ENCODE results near the gene CAD.

DNA sequence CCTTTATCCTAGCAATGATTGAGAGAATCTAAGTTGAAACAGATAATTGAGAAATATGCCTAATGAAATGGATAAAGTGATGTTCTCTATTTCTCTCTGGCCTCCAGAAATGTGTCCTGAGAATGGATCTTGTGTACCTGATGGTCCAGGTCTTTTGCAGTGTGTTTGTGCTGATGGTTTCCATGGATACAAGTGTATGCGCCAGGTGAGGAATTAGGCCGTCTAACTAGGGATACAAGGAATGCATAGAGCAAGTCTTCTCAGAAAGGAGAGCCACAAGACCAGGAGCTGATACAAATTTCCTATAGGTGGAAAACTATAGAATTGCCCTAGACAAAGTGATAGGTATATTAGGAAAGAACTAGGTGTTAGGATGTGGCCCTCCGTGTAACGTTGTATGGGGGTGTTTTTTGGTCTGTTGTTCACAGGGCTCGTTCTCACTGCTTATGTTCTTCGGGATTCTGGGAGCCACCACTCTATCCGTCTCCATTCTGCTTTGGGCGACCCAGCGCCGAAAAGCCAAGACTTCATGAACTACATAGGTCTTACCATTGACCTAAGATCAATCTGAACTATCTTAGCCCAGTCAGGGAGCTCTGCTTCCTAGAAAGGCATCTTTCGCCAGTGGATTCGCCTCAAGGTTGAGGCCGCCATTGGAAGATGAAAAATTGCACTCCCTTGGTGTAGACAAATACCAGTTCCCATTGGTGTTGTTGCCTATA, 592 bp upstream of the CAD start:
- TF ChIP-seq CTCF (IDR thresholded peaks at IDR 0.05; ENCODE audit: low read depth, low read length) (no peak), POLR2A (IDR thresholded peaks at IDR 0.05; ENCODE audit: extremely low read depth, insufficient read length) (no peak)

Measured in NB4 (cell line).